AG04450 (cell line): ENCODE measurements around the gene SLC22A17. TPM values are rescaled to one million over a fixed set of nuclear protein-coding genes. Genes with fewer than 3 reads are reported as not detected.

Experiments used
- CTCF ChIA-PET: fragments of 300-600, 350-600 bp; formaldehyde crosslinking; extraction: SDS; loops from one replicate; lab custom pipeline; 2022; ENCODE audit warnings: antibody characterized with exemption, inconsistent platforms; lab: Charles Lee
- POLR2A ChIA-PET: fragments of 350-600 bp; formaldehyde crosslinking; extraction: SDS; loops from one replicate; lab custom pipeline; 2021; ENCODE audit warnings: antibody characterized with exemption, inconsistent platforms; lab: Yijun Ruan, JAX
- DNase-seq: peaks from one replicate; pipeline ENCODE4 v3.0.0-alpha.2; 2011; ENCODE audit warnings: low read depth, low spot score
- H3K27ac ChIP-seq: one replicate; pipeline ENCODE4 v1.5.1; 2012; ENCODE audit warnings: low read depth, low read length, control low read depth
- H3K27me3 ChIP-seq: one replicate; pipeline ENCODE4 v1.6.0; 2012; ENCODE audit warnings: low read length; ENCODE audit not compliant: control insufficient read depth, insufficient read depth
- H3K4me3 ChIP-seq: 2 replicates; pipeline ENCODE4 v1.5.1; 2011; ENCODE audit warnings: mild to moderate bottlenecking, low read depth, low read length, control low read depth
- H3K9me3 ChIP-seq: 2 replicates; pipeline ENCODE4 v1.5.1; 2012; ENCODE audit warnings: low read length; ENCODE audit not compliant: control insufficient read depth, insufficient read depth
- CTCF ChIP-seq: IDR thresholded peaks from 2 replicates; pipeline ENCODE4 v1.5.1; 2011; ENCODE audit warnings: low read depth, low read length, control low read depth, inconsistent platforms
- polyA plus RNA-seq: library from polyadenylated mRNA; depleted of rRNA; stranded (reverse); fragments of >200 nt; gene quantifications from 2 replicates; pipeline ENCODE4 v1.2.3, GENCODE V29; 2011

The SLC22A17 gene
- polyA plus RNA-seq, 1 experiment = 17.4 TPM

DNA sequence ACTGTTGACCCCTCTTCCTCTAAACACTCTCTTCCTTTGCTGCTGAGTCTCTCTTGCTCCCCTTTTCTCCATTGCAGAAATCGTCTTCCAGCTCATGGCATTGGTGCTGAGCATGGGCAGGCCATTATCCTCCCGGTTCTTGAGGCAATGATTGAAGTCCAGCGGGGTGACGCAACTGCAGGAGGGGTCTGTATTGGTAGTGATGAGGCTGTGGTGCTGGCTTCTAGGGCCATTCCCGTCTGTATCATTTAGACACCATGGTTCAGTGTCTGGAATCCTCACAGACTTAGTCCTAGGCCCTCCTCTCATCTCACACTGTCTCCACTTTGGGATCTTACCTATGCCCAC lies 720 bp upstream of the SLC22A17 start:
- no peaks in the 10 kb centered on the region for H3K9me3 ChIP-seq
- TF ChIP-seq CTCF = no peak
- CTCF ChIA-PET = interaction anchor here (0.6 to 3.7 kb wide), 6 partner anchors 26 to 238 kb away, joined by 3 to 12 read pairs (median 4); partner anchors contain the start of gene PABPN1
- POLR2A ChIA-PET = interaction anchor here (0.6 to 2.2 kb wide), 5 partner anchors 8 to 634 kb away, joined by 3 to 10 read pairs (median 8); partner anchors contain the start of gene PABPN1
- no peak overlapping the region for H3K4me3 ChIP-seq
- no peak overlapping the region for H3K27ac ChIP-seq
- H3K27me3 ChIP-seq = no peaks in the 10 kb centered on the region
- no peak for DNase-seq

DNA sequence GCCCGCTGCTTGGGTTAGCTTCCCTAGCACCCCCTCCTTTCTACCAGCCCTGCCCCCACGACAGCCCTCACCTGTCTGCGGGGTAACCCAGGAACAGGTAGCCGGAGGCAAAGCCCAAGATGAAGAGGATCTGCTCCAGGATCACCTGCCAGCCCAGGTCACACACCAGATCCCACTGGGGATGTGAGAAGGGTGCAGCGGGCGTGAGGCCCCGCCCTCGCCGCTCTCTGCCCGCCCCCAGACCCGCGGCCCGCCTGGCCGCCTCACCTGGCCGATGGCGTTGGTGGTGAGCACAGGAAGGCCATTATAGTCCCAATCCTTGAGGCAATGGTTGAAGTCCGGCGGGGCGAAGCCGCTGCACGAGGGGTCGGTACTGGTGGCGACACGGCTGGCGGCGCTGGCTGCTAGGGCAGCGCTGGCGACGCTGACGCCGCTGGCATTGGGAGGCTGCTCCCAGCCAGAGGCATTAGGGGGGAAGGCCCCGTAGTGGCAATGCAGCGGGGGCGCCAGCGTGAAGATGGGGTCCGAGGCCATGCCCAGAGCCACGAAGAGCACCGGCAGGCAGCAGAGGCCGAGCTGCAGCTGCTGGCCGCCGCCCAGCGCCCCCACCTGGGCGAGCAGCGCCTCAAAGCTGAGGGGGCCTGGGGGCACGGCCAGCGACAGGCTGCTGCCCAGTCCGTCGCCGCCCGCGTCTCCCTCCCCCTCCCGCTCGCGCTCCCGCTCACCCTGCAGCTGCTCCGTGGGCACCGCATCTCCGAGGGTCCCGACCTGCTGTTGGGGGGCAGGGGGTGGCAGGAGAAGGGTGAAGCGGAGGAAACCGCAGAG lies 794 bp downstream of the SLC22A17 start:
- H3K9me3 ChIP-seq = no peaks in the 10 kb centered on the region
- ChIA-PET CTCF (interaction anchor here (0.6 to 3.7 kb wide), 7 partner anchors 24 to 239 kb away, joined by 3 to 12 read pairs (median 4); partner anchors contain the start of gene PABPN1), POLR2A (interaction anchor here (0.5 to 2.2 kb wide), 10 partner anchors 10 to 478 kb away, joined by 3 to 10 read pairs (median 5); partner anchors contain the start of gene PABPN1)
- H3K27ac ChIP-seq = no peak overlapping the region
- no peaks in the 10 kb centered on the region for H3K27me3 ChIP-seq
- no peak for DNase-seq
- H3K4me3 ChIP-seq = peak overlapping the region; percentile 86
- TF ChIP-seq CTCF = no peak

DNA sequence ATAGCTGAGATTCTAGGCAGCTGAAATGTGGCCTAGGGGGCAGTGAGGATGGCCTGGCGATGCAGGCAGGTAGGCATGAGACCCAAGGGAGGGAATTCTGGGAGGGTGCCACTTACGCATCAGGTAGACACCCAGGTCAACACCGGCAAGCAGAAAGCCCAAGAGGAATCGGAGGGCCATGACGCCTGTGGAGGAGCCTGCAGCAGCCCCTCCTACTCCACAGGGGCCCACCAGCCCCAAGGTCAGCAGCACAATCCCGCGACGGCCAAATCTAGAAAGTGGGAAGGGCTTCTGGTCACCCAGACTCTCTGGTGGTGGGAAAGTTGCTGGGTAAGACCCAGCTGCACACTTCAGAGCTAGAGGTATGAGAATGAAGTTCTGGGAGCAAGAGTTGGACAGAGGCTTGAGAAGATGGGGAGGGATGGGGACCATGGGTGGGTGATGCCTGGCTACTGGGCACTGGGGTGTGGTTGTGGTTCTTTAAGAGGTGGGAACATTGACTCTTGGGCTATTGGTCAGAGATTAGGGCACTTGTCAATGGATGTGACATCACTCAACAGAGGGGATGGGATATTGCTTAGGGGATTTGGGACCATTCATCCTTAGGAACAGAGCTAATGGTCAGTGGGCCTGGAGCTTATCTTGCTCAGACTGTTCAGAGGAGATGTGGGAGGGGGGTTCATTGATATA lies 3.4 kb downstream of the SLC22A17 start:
- POLR2A ChIA-PET = no interaction called here
- Histone ChIP-seq H3K4me3 (no peak overlapping the region), H3K27ac (no peak overlapping the region), H3K27me3 (no peaks in the 10 kb centered on the region), H3K9me3 (no peaks in the 10 kb centered on the region)
- no peak for DNase-seq
- CTCF ChIA-PET = interaction anchor here (1.2 kb wide), 1 partner anchor 30 kb away, joined by 3 read pairs; no protein-coding TSS in a partner anchor
- TF ChIP-seq CTCF = no peak

DNA sequence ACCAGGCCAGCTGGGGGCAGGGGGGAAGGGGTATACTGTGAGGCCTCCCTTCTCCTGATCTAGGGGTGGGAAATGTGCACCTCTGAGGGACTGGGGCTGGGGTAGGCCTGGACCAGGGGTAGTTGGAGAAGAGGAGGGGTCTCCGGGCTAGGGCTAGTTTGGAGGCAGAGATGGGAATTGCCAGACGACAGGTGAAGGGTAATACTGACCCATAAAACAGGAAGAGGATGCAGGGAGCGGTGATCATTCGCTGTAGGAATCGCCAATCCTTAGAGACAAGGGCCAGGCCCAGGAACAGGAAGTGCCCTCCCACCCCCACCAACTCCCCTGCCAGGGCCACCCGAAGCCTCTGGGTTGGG lies 4.4 kb downstream of the SLC22A17 start:
- no peak for DNase-seq
- CTCF ChIA-PET = no interaction called here
- Histone ChIP-seq H3K9me3 (no peaks in the 10 kb centered on the region), H3K27ac (no peak overlapping the region), H3K4me3 (no peak overlapping the region), H3K27me3 (no peaks in the 10 kb centered on the region)
- POLR2A ChIA-PET = no interaction called here
- TF ChIP-seq CTCF = no peak
